HG03139 (cell line): ENCODE data around the gene EPB41L4A.

ENCODE experiments used
- ATAC-seq: cut with Tn5 transposase; IDR thresholded peaks from one replicate; pipeline ENCODE4 v1.9.1; 2021; ENCODE audit not compliant: unreplicated experiment

Gene EPB41L4A

DNA sequence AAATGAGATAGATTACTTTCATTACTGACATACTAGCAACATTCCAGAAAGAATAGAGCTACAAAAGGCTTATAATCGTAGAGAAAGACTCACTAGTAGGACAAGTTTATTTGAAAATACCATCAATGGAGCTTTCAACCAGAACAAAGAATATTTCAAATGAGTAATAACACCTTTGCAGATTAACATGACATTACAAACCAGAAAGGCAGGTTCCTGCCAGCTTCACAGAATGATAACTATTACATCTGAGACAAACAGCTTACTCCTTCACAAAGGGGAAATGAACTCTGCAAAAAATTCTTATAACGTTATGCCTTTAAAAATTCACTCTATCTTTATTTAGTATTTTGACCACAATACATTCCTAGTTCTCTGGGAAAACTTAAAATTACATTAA lies 103.1 kb downstream of the EPB41L4A start:
- no peak for ATAC-seq

GRCh38 chr5:112312295-112313275 lies 106.5 kb downstream of the EPB41L4A start:
- ATAC-seq: no peak

GRCh38 chr5:112310746-112311145 lies 108.3 kb downstream of the EPB41L4A start:
- ATAC-seq: no peak

DNA sequence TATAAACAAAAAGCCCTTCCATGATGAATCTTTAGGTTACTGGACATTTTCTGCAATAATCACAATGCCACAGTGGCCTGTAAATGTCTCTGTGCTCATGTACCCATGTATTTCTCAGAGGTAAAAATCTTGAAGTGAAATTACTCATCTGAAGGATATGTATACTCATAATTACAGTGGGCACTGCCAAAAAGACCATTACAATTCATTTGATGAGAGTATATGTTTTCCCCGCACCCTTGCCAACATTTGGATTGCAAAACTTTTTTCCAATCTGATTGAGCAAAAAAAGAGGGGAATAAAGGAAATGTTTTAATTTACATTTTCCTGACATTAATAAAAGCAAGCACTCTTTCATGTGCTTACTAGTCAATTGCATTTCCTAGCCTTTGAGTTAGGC lies 110.5 kb downstream of the EPB41L4A start:
- no peak for ATAC-seq

DNA sequence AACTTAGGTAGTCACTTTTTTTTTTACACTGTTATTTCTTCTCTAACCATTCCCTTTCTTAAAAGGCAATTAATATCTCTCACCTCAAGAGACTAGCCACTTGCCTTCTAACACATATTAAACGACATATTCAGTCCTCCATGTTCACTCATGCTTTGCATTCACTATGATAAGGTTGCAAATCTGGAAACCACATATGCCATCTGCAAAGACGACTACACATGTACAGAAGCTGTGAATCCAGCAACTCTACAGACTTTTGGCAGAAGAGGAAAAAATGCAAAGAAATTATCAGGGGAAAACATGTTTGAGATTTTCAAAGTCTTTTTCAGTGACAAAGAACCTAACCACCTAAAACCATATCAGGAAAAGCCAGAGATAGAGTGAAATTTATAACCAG lies 112.1 kb downstream of the EPB41L4A start:
- no peak for ATAC-seq

- no peak for ATAC-seq
Measured at GRCh38 chr5:112304743-112305142, 114.3 kb downstream of the EPB41L4A start.

DNA sequence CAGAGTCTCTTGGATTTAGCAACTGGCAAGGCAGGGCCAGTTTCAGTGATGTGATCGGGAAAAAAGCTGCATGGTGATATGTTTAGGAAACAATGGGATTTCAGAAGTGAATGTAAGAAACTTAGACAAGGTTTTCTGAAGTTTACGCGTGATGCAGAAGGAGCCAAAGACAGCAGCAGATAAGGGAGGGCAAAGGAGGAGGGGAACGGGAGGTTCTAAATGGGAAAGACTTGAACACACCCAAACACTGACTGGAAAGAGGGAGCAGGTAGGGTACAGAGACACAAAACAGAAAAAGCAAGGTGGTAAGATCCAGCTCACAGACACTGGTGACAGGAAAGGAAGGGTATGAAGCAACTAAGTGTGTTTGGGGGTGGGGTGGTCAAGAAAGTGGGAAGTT lies 115.4 kb downstream of the EPB41L4A start:
- no peak for ATAC-seq

GRCh38 chr5:112294126-112294525 lies 125.0 kb downstream of the EPB41L4A start:
- no peak for ATAC-seq

DNA sequence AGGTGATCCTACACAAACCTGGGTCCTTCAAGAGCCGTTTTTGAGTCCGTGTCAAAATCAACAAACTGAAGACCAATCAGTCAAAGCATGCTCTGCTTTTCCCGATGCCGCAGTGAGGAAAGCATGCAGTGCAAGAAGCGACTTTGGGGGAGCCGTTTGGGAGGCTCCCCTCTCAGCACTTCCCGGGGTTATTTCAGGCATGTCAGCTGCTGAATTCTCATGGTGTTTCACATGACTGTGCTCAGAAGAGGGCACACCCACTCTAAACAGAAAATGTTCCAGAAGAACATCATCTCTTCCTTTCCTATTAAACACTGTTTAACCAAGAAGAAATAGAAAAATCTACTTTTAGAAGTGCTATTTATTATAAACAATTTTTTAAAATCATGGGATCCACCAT lies 125.5 kb downstream of the EPB41L4A start:
- ATAC-seq: no peak

GRCh38 chr5:112290691-112291090 lies 128.4 kb downstream of the EPB41L4A start:
- no peak for ATAC-seq

DNA sequence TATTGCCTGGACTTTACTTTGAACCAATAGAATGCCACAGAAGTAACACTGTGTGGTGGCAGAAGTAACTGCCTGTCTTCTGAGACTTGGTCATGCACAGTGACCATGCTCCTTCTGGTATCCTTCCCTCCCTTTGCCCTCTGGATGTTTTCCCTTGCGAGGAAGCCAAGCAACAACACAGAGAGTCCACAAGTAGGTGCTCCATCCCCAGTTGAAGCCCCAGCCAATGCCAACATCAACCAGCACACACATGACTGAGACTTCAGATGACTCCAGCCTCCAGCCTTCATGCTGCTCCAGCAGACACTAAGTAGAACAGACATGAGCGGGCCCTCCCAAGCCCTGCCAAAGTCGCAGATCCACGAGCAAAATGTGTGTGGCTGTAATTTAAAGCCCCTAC lies 129.6 kb downstream of the EPB41L4A start:
- no peak for ATAC-seq

GRCh38 chr5:112283943-112284929 lies 134.8 kb downstream of the EPB41L4A start:
- ATAC-seq: no peak

GRCh38 chr5:112283034-112283582 lies 136.0 kb downstream of the EPB41L4A start:
- ATAC-seq: no peak

GRCh38 chr5:112279082-112279481 lies 140.0 kb downstream of the EPB41L4A start:
- no peak for ATAC-seq

DNA sequence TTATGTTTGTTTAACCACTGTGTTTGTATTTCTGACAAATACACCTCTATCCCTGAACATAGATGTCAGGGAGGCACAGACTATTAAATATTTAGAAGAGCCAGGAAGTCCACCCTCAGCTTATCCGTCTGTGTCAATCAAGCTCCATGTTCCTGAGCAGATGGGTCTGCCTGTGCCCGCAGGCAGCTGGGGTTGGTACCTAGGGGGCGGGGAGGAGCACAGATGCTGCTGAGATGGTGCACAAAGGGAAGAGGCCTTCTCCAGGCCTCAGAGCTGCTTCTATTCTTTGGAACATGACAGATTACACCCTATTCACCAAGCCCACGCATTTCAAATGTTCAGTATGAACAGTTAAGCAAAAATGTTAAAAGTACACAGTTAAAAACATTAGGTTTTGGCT lies 142.1 kb downstream of the EPB41L4A start:
- ATAC-seq: no peak

- ATAC-seq: no peak
Measured at GRCh38 chr5:112275671-112276070, 143.4 kb downstream of the EPB41L4A start.

DNA sequence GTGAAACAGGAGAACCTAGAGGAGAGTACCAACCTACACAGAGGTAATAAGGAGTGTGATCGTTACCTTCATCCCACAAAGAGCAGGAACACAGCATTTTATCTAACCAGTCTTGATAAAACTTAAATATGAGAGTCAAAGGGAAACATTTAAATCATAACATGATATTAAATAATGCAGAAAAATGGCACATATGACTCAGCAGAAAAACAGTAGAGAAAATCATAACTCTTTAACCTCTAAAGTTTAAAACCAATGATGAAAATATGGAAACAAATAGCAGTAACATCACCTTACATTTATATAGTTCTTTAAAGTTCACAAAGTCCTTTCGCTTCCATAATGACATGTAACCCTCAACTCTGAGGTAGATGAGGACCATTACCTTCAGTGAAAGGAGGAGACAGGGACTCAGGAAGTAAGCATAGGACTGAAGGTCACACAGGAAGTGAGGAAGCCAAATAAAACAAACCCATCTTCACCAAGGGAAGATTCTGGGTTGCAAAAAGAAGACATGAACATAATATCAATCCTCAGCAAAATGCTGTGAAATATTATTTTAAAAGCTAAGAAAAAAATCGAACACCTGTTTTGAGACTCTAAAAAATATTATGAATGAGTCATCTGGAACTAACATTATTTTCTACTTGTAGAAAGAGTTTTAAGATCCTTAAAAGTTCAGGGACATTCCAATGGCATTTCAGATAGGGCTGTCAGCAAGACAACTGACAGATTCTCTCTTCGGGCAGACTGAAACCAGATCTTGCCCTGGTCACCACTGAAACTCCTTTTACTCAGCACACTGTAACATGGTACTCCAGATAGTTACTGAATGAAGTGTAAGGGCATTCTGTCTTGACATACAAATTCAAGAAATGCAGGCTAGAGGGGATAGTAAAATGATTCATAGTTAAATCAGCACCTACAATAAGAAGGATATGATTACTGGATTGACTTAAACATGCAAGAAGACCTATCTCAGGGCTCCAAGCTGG lies 148.5 kb downstream of the EPB41L4A start:
- ATAC-seq: no peak

- ATAC-seq: no peak
Measured at GRCh38 chr5:112267231-112267630, 151.8 kb downstream of the EPB41L4A start.

DNA sequence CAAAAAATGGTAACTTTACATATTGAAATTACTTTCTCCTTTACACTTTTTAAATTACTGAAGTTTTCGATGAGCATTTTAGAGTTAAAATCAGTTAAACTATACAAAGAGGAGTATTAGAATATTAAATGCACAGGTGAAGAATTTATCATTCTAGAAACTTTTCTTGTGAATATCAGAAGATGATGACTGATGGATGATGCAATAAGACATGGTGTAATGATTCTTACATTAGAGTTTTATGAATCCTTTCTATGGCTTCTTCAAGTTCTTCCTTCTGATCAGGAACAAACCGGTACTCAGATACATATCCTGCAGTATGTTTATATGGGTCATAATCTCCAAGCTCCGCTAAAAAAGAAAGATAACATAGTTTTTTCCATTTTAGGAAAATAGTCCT lies 154.4 kb downstream of the EPB41L4A start:
- no peak for ATAC-seq

- no peak for ATAC-seq
Measured at GRCh38 chr5:112264151-112264550, 154.9 kb downstream of the EPB41L4A start.
